ENCODE results near the gene SRL.

The SRL gene

GRCh38 chr16:4241928-4242283, at the start of gene SRL:
SRL (minus strand) TSS chr16:4242080; CDS start chr16:4242067, 13 bp downstream.
- DNase-seq, result no peak

DNA sequence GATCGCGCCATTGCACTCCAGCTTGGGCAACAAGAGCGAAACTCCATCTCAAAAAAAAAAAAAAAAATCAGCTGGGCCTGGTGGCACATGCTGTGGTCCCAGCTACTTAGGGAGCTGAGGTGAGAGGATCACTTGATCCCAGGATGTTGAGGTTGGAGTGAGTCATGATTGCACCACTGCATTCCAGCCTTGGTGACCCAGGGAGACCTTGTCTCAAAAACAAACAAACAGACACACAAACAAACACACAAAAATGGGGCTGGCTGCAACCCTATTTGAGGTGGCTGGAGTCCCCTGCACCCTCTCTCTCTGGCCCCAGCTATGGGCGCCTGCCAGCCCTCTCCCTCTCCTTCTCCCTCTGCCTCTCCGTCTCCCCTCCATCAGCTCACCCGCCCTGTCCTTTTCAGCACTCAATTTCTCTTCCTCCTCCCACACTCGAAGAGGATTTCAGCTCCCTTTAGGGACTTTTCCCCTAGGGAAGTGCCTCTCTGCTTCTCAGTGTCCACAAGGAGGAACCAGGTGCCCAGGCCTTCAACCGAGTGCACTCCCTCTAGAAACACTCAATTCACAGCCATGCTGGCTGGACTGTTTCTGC, 48.5 kb upstream of the SRL start:
- no peak for DNase-seq

GRCh38 chr16:4288148-4288921, 46.5 kb upstream of the SRL start:
- no peak for DNase-seq

DNA sequence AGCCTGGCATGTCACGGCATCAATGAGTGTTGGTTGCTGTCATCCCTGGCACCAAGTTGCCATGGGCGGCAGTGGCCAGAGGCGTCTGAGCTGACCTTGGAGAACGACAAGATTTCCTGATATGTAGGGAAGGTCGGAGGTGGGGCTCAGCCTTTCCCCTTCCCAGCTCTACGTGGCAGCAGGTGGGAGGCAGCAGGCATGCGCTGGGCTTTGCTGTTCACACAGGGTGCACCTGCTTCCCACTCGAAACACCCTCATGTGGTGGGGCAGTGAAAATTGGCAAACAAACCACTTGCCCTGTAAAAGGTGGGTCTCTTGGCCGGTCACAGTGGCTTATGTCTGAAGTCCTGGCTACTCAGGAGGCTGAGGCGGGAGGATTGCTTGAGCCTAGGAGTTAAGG, 43.3 kb upstream of the SRL start:
- DNase-seq, result no peak

GRCh38 chr16:4283939-4284338, 42.1 kb upstream of the SRL start:
- DNase-seq, result no peak

- no peak for DNase-seq
Measured at GRCh38 chr16:4283441-4283840, 41.6 kb upstream of the SRL start.

DNA sequence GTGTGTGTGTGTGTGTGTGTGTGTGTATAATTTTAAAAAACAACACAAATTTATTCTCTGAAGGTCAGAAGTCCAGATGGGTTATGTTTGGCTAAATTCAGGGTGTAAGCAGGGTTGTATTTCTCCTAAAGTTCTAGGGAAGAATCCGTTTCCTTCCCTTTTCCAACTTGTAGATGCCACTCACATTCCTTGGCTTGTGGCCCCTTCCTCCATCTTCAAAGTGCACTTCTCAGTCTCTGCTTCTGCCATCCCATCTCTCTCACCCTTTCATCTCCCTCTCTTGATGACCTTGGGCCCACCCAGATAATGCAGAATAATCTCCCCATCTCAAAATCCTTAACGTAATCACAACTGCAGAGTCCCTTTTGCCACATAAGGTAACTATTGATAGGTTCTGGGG, 38.7 kb upstream of the SRL start:
- DNase-seq, result no peak

GRCh38 chr16:4277987-4278513, 36.2 kb upstream of the SRL start:
- DNase-seq, result no peak

- no peak for DNase-seq
Measured at GRCh38 chr16:4275861-4276260, 34.0 kb upstream of the SRL start.

DNA sequence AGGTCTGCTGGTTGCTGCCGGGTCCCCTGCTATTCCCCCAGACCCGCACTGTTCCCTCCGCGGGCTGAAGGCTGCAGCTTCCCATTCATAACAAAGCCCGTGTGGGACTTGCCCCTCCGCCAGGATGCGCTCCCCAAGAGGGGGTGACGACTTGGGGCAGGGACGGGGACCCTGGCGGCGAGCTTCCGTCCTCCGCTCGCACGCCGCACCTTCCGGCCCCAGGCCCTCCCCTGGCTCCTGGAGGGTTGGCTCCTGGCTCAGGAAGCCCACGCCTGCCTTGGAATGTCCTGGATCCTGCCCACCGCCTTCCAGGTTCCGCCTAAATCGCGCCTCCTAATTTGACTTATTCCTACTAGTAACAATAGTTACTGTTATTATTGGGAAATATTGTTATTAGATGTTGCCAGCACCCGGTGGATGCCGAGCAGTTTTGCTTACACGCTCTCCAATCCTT, 32.0 kb upstream of the SRL start:
- peak; percentile 74 for DNase-seq

GRCh38 chr16:4272114-4272956, 30.5 kb upstream of the SRL start:
- DNase-seq, result no peak

DNA sequence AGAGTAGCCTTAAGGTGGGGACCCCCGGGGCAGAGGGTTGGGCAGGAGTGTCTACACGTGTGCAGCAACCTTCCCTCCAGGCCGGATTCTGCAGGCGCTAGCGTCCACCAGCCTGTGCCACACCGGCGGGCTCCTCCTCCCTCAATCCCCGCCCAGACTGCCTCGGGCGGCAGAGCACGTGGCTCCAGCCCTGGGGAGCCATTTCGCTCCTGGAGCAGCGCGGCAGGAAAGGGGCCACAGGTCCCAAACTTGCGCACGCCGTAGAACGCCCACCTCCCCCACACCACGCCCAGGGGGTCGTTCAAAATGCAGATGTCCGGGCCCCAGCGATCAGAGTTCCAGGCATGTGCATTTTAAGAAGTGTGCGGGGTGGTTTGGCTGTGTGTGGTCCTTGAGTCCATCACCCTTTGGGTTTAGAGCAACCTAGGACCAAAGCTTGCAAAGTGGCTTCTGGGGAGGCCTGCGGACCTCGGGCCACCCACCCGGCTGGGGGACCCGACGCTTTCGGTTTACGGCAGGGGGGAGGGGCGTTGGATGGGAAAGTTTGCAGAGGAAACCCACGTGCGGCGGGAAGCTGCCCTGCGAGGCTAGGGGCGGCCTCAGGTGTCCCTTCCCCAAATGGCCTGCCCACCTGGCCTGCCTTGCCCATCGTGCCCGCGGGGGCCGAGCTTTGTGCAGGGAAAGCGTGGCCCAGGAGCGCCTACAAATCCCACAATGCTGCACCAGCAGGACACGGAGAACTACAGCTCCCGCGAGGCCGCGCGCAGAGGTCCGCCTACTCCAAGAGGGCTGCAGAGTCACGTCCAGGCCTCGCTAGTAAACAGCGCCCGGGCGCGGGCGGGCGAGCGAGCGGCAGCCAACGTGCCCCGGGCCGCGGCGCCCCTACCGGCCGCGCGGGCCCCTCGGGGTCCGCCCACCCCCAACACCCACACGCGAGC, 29.6 kb upstream of the SRL start:
- DNase-seq, result peak; percentile 92

GRCh38 chr16:4270595-4270994, 28.7 kb upstream of the SRL start:
- no peak for DNase-seq

DNA sequence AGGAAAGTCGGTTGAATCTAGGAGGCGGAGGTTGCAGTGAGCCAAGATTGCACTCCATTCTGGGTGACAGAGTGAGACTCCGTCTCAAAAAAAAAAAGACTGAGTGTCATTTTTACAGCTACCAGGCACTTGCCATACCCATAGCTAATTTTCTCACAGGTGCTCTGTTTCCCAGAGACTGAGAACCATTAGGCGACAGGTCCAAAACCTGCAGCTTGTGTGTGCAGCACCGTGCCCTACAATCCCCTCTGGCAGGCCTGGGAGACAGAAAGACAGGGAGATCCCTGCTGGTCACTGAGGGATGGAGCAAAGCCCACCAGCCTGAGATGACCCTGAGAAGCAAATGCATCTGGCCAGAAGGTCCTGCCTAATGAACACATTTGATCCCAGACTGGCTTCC, 28.2 kb upstream of the SRL start:
- DNase-seq, result no peak

GRCh38 chr16:4266372-4266771, 24.5 kb upstream of the SRL start:
- DNase-seq, result no peak

DNA sequence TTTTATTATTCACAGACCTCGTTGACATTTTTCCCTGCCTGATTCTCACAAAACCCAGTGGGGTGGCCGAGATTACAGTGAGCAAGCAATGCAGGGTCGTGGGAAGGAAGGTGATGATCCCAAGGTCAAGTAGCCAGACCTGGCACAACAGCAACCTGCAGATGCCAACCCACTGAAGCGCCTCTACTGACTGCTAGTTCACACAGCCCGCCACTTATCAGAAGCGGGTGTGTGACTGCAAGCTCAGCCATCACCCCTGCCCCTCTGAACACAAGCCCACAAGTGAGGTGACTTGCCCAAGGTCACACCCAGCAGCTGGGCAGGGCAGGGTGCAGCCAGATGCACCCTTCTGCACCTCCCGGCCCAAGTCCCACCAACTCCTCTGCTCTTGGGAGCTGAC, 23.8 kb upstream of the SRL start:
- DNase-seq, result no peak

DNA sequence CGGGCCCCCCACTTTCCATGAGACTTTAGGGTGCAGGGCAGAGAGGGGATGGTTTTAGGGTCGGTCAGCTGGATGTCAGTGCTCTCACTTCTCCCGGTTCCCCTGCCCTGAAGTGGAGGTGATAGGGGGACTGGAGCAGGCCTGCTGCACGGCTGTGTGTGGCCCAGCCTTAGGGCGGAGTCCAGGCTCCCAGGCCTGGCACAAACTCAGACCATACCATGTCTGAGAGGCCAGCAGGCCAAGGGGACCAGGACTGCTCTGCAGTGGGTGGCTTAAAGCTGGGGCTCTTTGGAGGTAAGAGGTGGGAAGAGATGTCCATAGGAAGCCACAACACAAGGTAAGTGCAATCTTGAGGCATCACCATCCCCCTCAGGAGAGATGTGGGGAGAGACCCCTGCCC, 22.7 kb upstream of the SRL start:
- DNase-seq, result no peak

GRCh38 chr16:4263504-4264436, 21.9 kb upstream of the SRL start:
- no peak for DNase-seq

- no peak for DNase-seq
Measured at GRCh38 chr16:4262303-4262835, 20.5 kb upstream of the SRL start.

DNA sequence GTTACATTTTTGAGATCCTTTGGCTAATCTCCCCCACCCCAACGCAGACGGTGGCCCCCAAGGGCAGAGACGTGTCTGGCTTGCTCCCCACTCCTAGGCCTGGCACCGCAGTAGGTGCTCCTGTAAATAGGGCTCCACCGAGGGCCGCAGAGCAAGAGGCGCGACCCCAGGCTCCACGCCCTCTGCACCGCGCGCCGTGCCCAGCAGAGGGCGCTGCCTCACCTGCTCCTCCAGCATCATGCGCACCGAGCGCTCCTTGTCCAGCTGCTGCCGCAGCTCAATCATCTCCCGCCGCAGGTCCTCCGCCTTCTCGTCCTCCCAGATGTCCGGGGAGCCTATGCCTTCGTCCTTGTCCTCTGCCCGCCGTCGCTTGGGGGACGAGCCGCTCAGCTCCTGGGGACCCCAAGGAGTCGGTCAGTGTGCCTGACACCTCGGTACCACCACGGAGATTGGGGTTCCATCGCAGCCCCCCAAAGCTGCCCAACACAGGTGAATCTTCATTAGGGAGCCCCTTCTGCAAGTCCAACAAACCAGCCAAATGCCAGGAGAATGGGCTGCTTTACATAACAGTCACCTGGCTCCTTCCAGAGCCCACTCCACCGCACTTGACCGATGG, 19.8 kb upstream of the SRL start:
- DNase-seq, result no peak

DNA sequence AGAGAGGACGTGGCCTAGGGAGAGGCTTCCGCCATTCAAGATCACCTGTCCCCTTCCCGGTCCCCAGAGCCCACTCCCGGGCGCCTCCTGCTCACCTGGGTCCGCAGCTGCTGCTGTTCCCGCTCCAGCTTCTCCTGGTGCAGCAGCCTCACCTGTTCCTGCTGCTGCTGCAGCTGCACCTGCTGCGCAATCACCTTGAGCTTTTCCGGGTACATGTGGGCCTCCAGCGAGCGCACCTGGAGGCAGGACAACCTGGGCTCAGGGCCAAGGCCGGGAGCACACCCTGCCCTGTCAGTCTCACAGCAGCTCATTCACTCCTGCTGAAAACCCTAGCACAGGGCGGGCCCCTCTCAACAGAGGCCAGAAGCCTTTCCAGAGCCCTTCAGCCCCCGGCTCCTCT, 18.5 kb upstream of the SRL start:
- no peak for DNase-seq
